Suprapubic skin (tissue), 4 donors: ENCODE measurements around the gene SLC17A2.

Source experiments
- CTCF ChIP-seq, 2 donors: fragments of 200-600 bp in 1 of 2; fragments of 450-650 bp in 1 of 2; sonication (generic) in 1 of 2; IDR thresholded peaks; one replicate each; pipeline ENCODE4 v1.5.1; 2016 to 2019; ENCODE audit warnings: antibody characterized with exemption in 2 of 2, mild to moderate bottlenecking in 1 of 2, moderate library complexity in 1 of 2
- POLR2A ChIP-seq, 2 donors: fragments of 450-650 bp; IDR thresholded peaks; one replicate each; pipeline ENCODE4 v1.6.1; 2017; ENCODE audit warnings: antibody characterized with exemption in 2 of 2, mild to moderate bottlenecking in 2 of 2, moderate library complexity in 2 of 2
- POLR2AphosphoS5 ChIP-seq, 3 donors: sonication (generic); formaldehyde crosslinking; IDR thresholded peaks; one replicate each; pipeline ENCODE4 v1.6.1; 2017; ENCODE audit warnings: antibody characterized with exemption in 3 of 3

- TF ChIP-seq CTCF (IDR thresholded peaks at IDR 0.05) (no peak), POLR2AphosphoS5 (IDR thresholded peaks at IDR 0.05) (no peak), POLR2A (IDR thresholded peaks at IDR 0.05) (no peak)
Measured at GRCh38 chr6:25952535-25952934, 22.0 kb upstream of the SLC17A2 start.
